NCI-H187 (cell line): ENCODE measurements around the gene ENPEP.
"Not testable (repeated sequence)": the region's sequence is repeated elsewhere in the genome, so short reads cannot be mapped to it uniquely, and the experiment has no call there.

Experiments
- DNase-seq, 2 experiments: peaks; one replicate each; lab custom pipeline; 2025; lab: John Stamatoyannopoulos, UW

The ENPEP gene

DNA sequence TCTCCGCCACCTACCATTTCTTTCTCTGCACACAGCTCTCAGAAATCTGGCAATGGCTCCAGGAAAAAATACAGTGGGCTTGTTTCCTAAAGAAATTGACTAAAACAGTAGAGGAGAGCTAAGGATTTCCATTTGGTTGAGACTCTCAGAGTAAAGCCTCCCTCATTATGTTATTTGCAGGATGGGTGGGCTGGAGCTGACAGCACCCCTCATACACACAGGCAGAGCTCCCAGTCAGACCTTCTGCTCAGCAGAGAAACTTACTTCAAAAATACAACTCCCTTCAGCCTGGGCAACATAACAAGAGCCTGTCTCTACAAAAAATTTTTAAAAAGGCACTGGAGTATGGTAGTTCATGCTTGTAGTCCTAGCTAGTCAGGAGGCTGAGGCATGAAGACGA, 44.9 kb downstream of the ENPEP start:
- no peak for DNase-seq

DNA sequence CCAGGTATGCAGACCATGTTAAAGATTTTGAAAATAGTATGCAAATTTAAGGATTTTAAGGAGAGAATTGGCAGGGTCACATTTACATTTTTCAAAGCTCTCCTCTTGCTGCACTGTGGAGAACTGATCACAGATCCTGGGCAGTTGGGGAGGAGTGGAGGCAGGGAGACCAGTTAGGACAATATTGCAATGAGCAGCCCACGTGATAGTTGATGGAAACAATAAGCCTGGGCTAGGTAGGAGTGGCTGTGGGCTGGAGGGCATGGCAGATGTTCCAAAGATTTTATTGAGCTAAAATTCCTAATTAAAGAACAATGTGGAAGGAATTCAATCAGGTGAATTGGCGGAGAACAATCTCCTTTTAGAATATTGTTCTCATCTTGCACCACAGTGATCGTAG, 50.6 kb downstream of the ENPEP start:
- no peak for DNase-seq

DNA sequence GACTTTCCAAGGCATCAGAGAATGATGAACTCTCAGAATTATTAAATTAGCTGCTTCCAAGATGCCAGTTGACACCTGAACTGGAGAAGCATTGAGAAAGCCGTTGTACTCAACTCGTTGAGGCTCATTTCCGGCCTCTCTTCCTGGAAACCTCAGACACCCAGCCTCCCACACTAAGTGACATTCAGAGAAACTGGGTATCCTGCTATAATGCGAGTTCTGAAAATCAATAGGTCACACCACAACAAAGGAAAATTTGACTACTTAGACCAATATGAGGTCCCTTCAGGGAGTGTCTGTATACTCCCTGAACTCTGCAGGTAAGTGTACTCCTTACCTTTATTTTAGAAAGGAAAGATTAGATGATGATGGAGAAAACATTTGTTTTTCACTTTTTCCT, 51.2 kb downstream of the ENPEP start:
- no peak for DNase-seq

DNA sequence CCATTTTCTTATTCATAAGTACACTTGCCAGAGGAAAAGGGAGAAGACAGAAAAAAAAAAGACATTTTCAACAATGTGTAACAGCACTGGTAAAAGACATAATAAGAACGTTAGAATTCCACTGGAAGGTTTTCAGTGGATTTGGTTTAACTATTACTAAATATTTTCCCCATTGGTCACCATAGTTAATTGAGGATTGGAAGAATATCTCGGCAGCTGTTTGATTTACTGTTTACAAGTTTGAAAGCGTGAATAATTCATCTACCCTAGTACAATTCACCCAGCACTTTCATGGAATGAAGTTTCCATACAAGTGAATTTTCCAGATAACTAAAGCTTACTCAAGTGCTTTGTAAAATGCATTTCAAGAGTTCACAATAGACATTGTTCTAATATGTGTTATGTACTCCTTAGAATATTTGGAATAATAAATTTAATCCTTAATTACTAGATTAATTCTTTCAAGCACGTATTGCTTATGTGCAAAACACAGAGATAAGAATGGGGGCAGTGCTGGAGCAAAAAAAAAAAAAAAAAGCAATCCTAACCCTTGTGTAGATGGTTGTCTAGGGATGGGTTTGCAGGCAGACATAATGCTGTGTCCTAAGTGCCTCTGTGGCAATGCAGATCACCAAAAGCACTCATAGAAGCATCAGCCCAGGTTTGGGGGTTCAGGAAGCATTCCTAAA, 57.1 kb downstream of the ENPEP start:
- DNase-seq, result no peak

DNA sequence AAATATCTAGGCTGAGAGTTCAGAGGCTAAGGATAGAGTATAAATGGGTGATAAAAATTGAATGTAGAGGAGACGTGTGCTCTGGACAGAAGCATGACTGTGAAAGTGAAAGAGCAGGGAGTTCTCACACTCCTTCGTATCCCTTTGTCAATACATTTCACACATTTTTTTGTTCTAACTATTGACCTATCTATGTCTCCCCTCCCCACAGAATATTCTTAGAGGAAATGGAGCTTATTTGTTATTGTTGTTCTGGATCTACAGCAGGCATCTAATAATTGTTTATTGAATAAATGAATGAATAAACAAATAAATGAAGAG, 57.6 kb downstream of the ENPEP start:
- DNase-seq, result no peak

DNA sequence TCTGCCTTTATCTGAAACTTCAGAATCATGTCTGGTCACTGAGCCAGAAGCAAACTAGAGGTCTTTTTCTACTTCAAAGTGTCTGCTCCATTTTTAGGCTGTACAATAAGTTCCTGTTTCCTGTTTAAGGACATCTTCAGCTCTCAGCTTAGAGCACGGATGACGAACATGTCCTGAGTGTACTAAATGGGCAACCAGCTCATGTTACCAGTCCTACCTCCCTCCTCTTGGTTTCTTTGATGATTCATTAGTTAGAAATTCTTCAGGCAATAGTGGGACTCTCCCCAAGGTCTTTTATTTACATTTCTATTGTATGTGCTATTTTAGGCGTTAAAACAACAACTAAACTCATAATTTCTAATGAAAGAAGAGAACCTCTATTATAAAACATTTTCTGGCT, 58.0 kb downstream of the ENPEP start:
- DNase-seq, result no peak

DNA sequence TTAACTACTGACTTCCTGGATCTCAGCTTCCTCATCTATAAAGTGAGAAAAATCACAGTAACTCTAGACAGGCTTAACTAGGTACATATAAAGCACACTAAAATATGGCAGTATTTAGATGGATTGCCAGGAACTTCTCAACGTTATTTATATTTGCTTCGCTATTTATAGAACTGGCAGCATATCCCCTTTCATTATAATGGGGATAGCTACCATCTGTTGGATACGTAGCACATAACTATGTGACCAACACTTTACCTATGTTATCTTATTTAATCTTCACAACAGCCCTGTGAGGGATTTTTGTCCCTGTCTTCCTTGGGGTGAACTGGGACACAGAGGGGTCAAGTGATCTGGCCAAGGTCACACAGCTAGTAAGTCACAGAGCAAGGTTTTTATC, 64.6 kb downstream of the ENPEP start:
- DNase-seq, result no peak

DNA sequence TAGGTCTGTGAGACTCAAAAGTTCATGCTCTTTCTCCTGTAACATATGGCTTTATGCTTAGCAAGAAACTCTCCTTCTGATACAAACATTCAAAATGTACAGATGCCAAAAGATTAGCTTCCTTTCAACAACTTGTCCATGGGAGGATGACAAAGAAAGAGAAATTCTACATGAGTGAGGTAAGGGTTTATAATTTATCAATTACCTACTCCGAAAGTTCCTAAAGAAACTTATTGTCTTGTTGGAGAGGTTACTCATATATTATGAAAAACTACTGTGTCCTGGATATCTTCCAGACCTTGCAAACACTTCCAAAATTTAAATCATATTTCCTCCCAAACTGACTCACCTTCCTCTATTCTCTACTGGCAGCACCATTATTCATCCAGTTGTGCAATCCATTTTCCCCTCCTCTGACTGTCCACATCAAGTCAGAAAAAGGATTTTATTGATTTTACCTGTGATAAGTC, 65.1 kb downstream of the ENPEP start:
- no peak for DNase-seq

DNA sequence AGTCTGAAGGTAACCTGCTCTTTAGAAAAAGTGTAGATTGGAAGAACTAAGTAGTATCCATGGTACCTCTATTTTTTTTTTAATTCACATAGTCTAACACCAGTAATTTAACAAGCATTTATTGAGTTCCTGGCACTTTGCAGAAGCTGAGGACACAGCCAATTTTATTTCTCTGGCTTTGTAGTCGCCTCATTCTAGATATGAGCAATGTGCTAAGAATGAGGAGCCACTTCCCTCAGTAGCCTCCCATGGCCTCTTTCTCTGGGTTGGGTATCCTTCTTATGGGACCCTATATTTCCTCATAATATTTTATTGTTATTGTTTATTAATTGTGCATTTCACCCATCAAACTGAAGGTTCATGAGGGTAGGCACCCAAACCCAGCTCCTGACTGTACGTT, 67.6 kb downstream of the ENPEP start:
- DNase-seq, result no peak

DNA sequence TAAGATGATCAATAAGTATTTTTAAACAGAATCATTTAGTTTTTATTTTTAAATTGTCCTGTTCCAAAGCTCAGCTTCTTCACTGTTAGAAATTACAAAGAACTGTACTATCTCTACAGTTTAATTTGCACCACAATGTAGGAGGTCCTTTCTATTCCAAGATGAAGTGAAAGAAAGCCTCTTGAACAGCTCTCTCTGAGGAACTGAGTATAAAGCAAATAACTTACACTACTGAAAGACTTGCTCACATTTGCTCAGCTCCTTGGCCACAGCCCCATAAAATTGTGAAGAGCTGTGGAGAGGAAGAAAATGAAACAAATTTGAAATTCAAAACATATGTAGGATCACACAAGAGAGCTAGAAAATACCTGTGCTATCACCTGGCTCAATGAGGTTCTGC, 68.6 kb downstream of the ENPEP start:
- DNase-seq, result no peak

DNA sequence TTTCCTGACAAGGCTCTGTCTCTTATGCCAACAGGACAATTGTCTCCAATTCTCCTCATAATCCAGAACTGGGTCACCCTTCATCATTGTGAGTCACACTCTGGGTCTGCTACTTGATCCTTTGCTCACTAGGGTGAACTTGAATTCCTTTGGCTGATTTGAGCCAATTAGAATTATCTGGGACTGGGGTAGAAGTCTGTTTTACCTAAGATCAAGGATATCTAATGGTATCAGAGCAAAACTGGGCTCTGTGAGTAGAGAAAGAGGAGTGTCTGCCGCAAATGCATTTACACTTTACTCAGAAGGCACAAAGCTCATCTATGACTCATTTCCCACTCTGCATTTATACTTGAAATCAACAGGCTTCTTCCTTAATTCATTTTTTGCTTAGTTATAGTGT, 74.3 kb downstream of the ENPEP start:
- no peak for DNase-seq

DNA sequence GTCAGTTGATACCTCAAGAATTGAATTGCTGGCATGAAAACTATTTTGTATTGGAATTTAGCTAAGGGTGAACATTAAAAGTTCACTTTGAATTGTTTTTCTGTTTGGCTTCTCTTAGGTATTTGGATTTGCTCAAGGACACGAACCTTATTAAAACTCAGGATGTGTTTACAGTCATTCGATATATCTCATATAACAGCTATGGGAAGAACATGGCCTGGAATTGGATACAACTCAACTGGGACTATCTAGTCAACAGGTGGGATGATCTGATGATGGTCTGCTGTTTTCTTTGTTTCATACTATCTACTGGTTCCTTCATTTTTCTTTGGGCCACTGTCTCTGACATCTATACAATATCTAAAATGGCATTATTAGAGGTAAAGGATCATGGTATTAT, 77.2 kb downstream of the ENPEP start:
- no peak for DNase-seq

DNA sequence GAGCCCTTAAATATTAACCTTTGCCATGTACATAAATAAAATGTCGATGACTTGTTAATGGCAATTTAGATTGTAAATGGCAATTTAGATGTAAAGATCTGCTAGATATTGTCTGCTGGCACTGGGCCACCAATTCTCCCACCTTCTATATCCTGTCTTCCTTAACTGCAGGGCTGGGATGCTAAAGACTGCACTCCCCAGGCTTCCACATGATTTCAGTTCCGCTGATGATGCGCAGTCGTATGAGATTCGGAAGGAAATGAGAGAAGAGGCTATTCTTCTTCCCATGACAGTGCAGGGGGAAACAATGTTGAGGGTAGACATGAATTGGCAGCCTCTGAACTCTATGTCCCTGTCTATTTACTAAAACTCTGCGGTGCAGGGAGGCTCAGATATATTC, 91.3 kb downstream of the ENPEP start:
- DNase-seq, result no peak

DNA sequence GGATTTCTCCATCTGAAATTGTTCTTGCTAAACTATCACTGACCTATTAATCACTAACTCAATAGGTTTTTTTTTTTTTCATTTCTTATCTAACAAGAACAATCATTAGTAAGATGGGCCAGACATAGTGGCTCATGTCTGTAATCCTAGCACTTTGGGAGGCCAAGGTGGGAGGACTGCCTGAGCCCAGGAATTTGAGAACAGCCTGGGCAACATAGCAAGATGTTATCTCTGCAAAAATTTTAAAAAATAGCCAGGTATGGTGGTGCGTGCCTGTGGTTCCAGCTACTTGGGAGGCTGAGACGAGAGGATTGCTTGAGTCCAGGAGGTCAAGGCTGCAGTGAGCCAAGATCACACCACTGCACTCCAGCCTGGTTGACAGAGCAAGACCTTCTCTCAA, 100.7 kb downstream of the ENPEP start:
- not testable (repeated sequence) for DNase-seq

DNA sequence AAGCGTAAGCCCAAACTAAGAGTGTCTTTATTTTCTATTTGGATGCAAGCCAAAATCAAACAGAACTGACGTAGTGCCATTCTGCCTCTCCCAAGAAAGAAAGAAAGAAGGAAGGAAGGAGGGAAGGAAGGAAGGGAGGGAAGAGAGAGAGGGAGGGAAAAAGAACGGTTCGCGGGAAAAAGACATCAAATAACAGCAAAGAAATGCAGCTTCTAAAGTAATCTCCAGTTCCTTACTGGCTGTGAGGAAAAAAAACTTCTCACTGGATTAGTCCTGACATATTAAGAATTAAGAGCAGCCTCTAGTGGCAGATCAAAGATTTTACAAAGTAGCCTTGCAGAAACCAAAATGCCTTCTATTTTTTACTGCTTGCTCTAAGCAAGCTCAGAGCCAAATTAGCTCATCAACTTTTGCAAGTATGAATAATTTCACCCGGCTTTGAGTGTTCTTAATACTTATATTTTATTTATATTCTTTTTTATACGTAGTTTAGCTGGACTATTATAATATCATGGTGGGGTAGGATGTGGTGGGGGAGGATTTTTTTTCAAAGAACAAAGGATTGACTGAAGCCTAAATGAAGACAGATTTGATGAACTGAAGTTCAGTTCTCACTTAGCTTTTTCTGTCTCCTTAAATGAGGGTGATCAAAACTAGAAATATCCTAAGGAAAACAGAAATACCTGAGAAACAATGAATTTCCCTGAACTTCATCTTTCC, 110.3 kb downstream of the ENPEP start:
- DNase-seq, result no peak

DNA sequence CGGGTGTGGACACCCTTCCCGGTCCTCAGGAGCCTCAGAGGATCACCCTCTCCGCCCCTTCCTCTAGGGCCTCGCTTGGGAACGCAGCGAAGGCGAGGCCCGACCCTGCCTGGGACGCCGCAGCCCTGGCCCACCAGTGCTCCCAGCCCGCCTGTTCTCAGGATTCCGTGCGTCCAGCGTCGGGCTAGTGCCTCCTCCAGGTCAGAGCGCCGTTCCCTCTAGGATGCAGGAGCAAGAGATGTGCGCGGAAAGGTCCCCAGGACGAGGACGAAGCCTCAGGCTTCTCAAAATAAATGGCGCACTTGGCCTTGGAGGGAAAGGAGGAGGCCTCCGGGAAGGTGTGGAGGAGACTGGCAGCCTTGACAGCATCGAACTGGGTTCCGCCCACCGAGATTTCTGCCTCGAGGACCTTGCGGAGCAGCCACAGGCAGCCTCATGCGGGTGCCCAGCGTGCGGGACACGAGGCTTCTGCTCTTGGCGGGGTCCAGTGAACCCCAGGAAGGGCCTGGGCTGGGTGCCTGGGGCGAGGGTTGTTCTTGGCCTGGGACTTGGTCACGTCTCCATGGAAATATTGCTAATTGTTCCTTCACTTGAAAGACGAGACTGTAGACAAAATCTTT, 111.8 kb downstream of the ENPEP start:
- DNase-seq, result no peak

DNA sequence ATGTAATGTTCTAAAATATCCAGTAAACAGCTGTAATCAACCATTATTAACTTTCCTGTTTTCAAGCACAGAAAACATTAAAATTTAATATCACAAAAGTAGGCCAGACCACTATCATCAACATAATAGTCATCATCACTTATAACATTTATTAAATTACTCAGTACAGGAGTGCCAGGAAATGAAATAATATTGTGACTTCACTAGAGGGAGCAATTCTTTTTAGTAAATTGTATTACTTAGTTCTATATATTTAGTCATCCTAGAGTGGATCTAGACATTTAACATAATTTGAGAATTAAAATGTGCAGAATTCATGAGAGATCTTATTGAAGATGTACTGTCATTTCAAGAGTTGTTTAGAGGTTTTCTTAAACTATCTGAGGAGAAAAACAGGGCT, 113.3 kb downstream of the ENPEP start:
- no peak for DNase-seq

DNA sequence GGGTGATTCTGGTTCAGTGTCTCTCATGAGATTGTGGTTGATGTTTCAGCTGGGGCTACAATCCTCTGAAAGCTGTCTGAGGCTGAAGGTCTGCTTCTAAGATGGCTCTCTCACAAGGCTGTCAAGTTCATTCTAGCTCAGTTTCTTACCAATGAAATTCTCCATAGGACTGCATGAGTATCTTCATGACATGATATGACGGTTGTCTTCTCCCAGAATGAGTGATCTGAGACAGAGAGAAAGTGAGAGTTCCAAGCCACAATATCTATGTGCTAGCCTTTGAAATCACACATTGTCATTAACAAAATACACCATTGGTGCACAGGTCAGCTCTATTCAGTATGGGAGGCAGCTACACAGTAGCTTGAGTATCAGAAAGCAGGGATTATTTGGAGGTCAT, 119.6 kb downstream of the ENPEP start:
- no peak for DNase-seq

DNA sequence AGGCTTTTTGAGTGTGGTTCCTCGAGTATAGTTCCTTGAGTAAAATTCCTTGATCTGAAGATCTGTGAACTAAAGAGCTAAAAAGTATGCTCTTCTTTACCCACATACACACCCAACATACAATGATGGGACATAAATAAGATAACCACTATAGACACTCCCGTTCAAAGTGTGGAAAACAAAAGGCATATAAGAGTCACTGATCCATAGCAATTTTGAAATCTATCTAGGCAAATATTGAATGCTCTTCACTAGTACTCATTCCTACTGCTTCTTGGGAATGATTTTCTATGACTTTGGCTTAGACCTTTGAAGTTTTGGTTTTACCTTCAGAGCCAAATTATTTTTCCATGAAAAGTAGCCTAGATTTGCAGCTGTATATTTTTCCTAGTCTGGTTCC, 120.5 kb downstream of the ENPEP start:
- DNase-seq, result no peak

DNA sequence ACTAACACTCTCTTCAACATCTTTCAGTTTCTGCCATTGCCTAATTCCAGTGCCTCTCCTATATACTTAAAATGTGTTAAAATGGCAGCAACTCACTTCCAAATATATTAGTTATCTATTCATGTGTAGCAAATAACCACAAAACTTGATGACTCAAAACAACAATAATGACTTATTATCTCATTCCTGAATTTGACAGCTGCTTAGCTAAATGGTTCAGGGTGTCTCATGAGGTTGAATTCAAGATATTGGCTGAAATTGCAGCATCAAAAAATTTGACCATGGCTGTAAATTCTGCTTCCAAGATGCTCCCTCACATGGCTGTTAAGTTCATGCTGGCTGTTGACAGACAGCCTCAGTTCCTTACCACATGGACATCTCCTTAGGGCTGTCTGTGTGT, 121.6 kb downstream of the ENPEP start:
- no peak for DNase-seq

DNA sequence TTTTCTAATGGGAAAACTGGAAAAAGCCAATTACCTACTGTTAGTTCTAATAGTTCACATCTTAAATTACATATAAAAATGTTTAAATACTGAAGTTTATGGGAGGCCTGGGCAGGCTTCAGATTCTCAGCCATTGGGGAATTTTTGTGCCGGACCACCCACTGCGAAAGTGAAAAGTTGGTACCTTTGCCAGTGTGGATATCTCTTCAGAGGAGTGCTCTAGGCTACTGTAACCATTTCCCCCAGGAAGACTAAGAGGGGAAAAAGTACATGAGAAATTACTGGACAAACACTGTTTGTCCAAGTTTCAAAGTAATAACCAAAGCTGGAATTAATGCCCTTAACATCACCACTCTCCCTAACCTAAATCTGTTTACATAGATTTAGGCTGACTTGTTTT, 126.1 kb downstream of the ENPEP start:
- no peak for DNase-seq

DNA sequence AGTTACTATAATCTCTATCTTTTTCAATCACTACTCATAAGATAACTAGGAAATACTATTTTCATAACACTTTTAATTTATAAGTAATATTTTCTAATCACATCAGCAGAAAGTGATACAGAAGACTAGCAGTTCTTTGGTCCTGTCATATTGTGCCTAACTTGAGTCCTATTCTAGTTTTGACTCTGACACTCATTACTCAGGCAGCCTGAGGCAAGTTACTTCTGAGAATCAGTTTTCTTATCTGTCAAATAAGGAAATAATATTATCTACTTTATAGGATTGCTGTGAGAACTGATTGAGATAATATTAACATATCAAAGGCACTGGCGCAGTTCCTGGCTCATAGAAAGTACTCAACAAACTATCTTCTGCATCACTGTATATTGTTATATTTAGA, 129.1 kb downstream of the ENPEP start:
- DNase-seq, result no peak

DNA sequence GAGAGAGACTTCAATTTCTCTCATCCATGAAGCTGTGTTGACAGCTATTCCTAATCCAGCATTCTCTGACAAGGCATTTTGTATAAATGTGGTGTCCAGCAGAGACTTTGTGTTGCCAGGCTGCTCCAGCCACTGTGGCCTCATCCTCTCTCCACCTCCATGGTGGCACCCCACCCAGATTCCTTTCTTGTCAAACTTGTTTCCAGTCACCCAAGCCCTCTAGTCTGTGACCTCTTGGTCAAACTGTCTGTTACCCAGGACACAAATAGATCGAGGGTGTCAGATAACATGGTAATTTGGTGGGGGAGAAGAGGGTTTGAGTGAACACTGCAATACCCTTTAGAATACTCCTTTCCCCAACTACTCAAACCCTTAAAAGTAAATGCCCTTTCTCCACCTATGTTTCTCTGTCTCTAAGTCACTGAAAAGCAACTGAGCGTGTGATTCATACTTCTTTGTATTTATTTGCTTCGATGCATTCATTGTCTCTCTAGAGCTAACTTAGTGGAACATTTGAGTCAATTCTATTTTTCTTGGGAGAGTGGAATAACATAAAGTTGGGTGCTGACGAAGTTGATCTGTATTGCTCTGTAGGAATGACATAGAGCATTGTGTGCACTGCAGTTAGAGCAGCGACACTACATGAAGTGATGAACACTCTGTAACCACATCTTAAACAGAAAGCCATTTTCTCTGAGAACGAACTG, 133.2 kb downstream of the ENPEP start:
- no peak for DNase-seq
